HG03095 (cell line): ENCODE measurements around the gene KCNJ6.
"Not testable (repeated sequence)": the region's sequence is repeated elsewhere in the genome, so short reads cannot be mapped to it uniquely, and the experiment has no call there.

Experiments used
- ATAC-seq: cut with Tn5 transposase; IDR thresholded peaks from one replicate; pipeline ENCODE4 v1.9.1; 2021; ENCODE audit warnings: moderate library complexity; ENCODE audit not compliant: unreplicated experiment

KCNJ6 gene

DNA sequence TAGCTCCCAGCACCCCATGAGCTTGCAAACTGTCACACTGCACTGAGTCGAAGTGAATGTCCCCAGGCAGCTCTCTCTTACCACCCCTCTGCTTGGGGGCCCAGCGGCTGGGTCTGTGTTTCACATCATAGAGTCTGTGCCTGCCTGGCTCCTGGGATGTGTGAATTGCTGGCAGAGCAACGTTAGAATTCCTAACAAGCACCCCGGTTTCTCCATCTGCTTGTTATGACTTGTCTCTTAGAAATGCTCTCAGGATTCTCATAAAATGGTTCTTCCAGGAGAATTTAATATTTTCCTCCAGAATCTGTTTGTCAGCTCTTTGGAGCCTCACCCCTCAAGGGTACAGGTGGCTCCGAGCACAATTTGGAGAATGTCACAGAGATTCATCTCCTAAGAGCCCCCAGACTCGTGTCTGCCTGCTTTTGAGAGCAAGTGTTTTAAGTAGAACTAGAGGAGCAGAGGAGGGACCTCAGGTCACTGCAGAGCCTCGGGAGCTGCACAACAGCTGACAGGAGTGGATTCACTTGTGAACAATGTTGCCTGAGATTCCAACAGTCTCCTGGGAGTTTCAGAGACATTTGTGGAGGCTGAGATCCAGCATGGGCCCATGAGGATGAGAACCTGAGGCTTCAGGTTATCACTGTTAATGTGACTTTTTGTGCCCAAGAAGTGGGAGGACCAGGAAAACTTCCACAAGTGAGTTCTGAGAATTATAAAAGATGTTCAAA, 131.5 kb downstream of the KCNJ6 start:
- ATAC-seq, result no peak

- ATAC-seq, result no peak
Observed at GRCh38 chr21:37783016-37783415, 133.2 kb downstream of the KCNJ6 start.

DNA sequence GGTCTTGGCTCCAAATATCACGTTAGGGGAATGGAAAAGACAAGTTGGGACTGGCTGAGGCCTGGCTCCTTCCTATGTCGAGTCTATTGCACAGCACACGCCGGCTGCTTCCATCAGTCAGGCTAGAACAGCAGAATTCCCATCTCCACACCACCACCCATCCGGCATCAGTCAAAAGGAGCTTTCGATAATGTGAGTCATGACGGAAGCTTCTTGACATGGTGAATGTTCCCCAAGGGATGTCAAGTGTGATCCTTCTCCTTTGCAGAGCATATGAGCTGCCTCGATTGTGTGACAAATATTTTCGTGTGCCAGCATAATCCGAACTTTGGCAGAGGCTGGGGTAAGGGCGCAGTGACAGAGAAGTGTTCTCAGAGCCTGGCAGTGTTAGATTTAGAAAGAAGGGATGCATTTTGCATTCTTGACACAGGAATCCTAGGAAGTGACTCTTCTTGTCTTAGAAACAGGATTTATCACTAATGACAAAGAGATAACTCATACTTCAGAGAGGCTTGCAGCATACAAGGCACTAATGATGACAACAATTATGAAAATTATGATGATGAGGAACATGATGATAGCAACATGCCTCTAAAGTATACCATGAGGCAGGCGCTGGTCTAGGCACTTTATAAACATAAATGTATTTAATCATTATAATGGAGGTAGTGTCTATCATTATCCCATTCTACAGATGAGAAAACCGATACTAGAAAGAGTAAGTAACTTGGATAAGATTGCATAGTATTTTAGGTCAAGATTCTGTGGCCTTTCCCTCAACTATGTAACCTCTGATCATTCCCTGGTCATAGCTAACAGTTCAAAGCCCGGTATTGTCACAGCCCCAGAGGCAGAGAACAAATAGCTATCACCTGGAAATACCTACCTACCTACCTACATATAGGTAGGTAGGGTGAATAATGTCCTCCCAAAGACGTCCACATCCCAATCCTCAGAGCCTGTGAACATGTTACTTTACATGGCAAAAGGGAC, 135.0 kb downstream of the KCNJ6 start:
- no peak for ATAC-seq

DNA sequence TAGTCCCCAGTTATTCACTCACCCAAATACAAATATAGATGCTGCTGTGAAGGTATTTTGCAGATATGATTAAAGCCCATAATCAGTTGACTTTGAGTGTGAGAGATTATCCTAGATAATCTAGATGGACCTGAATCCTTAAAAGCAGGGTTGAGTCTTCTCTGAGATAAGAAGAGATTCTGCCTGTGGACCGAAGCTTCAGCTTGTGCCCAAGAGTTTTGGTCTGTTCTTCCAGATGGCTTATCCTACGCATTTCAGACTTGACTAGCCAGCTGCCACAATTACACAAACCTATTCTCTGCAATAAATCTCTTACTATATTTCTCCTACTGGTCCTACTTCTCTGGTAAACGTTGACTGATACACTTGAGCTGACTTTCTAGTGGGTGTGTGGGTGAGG, 145.1 kb downstream of the KCNJ6 start:
- ATAC-seq, result no peak

DNA sequence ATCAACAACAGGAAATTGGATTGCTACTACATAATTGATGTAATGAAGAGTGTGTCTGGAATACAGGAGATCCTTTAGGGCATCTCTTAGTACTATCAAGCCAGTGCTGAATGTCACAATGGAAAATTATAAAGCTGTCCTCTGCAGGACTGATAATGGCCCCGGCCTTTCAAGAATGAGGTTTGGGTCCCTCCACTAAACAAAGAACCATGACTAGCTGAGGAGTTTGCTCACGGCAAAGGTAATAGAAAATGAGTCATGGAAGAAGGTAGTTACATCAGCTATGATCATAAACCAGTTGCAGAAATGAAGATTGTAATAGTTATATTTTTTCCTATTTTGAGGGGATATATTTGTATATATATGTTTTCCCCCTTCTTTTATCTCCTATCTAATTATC, 145.8 kb downstream of the KCNJ6 start:
- no peak for ATAC-seq

DNA sequence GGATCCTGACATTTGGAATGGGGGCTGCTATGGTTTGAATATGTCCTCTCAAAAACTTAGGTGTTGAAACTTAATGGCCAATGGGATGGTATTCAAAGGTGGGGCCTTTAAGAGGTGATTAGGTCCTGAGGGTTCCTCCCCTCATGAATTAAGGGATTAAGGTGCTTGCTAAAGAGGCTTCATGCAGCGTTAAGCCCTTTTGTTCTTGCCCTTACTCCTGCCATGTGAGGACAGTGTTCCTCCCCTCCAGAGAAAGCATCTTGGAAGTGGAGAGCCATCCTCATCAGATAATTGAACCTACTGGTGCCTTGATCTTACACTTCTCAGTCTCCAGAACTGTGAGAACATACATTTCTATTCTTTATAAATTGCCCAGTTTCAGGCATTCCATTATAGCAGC, 146.6 kb downstream of the KCNJ6 start:
- no peak for ATAC-seq

- no peak for ATAC-seq
Observed at GRCh38 chr21:37767984-37768383, 148.3 kb downstream of the KCNJ6 start.

DNA sequence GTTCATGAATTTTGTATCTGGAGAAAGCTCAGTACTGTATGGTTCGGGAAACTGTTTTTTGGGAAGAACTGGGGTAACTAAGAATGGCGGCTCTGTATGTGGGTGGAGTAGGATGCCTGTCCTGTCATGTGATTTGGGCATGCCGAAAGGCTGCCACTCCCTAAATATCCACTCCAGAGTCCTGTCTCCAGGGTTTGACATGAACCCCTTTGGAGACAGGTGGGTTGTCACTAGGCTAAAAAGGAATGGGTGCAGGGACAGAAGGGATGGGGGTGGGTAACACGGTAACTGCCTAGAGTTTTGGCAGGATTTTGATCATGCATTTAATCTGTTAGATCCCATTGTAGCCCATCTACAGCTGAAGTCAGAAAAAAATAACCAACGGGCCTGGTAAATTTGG, 150.1 kb downstream of the KCNJ6 start:
- ATAC-seq, result no peak

DNA sequence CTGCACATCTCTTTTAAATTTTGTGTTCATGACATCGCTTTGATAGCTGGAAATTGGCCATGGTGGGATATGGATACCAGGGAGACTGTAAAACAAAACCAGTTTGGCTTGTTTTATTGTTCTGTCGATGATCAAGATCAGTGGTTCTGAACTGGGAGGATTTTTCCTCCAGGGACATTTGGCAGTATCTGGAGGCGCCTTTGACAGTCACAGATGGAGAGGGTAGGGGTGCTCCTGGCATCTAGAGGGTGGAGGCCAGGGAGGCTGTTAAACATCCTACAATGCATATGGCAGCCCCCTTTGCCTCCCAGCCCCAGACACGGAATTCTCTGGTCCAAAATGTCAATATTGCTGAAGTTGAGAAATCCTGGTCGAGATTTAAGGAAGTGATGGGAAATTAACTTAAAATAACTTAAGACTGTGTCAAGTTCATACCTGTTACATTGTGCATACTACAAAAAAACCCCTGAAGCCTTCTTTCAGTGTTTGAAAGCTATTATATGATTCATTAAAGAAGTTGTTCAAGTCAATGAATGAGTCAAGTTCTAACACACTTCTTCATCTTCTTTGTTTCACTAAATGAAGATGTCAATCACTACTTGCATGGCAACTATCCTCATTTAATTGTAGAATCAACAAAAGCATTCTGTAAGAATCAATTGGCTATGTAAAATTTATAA, 150.9 kb downstream of the KCNJ6 start:
- no peak for ATAC-seq

DNA sequence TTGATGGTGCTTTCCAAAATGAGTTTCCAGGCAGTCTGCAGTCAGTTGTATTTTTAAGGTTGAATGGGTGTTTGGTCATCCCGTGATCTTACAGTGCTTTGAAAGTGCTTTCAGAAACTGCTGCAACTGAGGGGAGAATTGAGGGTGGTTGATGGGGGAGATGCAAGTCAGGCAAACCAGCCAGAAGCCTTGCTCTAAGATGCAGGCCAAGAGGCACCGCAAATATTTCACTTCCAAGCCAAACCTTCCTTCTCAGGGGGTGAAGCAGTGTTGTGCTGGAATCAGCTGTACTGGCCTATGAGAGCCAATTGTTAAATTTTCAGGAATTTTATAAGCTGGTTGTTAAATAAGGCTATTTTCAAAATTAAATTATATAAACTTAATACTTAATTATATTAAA, 151.6 kb downstream of the KCNJ6 start:
- ATAC-seq, result no peak

- no peak for ATAC-seq
Observed at GRCh38 chr21:37763298-37763697, 153.0 kb downstream of the KCNJ6 start.

GRCh38 chr21:37762606-37763005, 153.7 kb downstream of the KCNJ6 start:
- ATAC-seq, result no peak

- ATAC-seq, result not testable (repeated sequence)
Observed at GRCh38 chr21:37761406-37761805, 154.9 kb downstream of the KCNJ6 start.

- no peak for ATAC-seq
Observed at GRCh38 chr21:37759777-37760176, 156.5 kb downstream of the KCNJ6 start.

GRCh38 chr21:37758982-37759381, 157.3 kb downstream of the KCNJ6 start:
- ATAC-seq, result no peak

GRCh38 chr21:37757606-37758376, 158.5 kb downstream of the KCNJ6 start:
- ATAC-seq, result no peak

DNA sequence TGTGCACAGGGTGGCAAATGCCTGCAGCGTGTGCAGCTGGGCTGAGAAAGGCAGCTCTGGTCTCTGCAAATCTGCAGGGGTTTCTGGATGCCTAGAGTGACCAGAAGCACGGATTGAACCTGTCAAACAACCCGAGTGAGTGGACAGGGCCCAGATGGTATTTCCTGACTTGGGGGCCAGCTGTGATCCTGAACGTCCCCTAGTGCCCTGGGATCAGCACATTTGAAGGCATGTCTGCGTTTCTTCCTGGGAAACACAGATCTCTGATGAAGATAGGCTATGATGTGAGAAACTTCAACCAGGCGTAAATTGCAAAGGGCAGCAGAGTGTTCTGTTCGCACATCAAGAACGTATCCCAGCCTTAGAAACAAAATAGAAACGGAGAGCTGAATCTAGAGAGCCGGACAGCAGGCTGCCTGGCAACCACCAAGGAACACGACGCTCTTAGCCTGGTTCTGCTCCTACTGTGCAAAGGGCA, 163.1 kb downstream of the KCNJ6 start:
- ATAC-seq, result no peak

DNA sequence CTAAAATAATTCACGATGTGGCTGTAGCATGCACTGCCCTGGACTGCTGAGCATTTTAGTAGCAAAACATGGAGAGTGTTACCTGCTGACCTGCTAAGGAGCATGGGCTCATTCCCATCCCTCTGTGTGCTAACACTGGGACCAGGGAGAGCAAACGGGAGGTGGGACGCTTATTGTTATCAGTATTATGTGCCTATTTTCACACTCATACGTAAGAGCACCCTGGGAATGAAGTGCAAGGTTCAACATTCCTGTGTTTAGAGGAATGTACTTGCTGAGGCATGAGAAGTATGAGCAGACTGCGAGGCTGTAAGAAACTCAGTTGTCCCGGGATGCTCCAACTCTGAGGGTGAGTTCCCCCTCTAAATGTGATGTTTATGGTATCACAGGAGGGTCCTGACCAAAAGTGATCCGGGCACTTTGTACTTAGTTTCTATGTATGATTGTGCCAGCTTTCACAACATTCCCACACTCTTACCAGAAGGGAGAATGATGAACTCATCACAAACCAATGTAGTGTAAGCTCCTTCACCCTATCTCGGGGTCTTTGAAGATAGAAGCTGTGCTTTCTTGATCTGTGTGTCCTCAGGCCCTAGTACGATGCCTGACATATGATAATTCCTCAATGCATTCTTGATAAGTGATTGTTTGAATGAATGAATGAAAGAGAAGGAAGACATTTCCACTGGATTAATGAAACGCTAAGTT, 164.8 kb downstream of the KCNJ6 start:
- no peak for ATAC-seq

GRCh38 chr21:37749132-37749531, 167.1 kb downstream of the KCNJ6 start:
- ATAC-seq, result no peak

- no peak for ATAC-seq
Observed at GRCh38 chr21:37748351-37748750, 167.9 kb downstream of the KCNJ6 start.
